ENCODE measurements around the gene NDFIP1. TPM values are rescaled to one million over a fixed set of nuclear protein-coding genes. Genes with fewer than 3 reads are reported as not detected.
A peak's percentile ranks its signal among the peaks of the same experiment; 100 is the strongest.

Gene NDFIP1
- total and polyA plus RNA-seq, 2 of the 4 experiments (the other 2 are of a cell fraction) = 7.7 to 15.4 TPM

- dilution Hi-C loops (cut with HindIII; ENCODE audit: low sequenced_read_pairs, unreplicated experiment) (no loop called here), in situ Hi-C loops (cut with MboI; ENCODE audit: low sequenced_read_pairs) (loop anchor here (25.0 kb wide), 1 partner anchor 424 kb away; the partner anchor contains the start of gene ARAP3), intact Hi-C loops (cut with micrococcal nuclease) (no loop called here)
- no peak overlapping the region for H2BK20ac ChIP-seq (ENCODE audit: low read depth, low read length)
- H3K9ac ChIP-seq (ENCODE audit: low read depth, low read length) = no peak overlapping the region
- H3K27ac ChIP-seq (ENCODE audit: insufficient read depth, low read length) = no peak overlapping the region
- H2BK120ac ChIP-seq (ENCODE audit: low read depth, low read length) = no peak overlapping the region
- H3K9me1 ChIP-seq (ENCODE audit: insufficient read depth, low read length) = peaks cover 4% of the 10 kb centered on the region
- H4K20me1 ChIP-seq (ENCODE audit: insufficient read depth, low read length) = peaks cover 56% of the 10 kb centered on the region
- H3K36me3 ChIP-seq (ENCODE audit: control insufficient read depth, insufficient read depth, low read length) = no peaks in the 10 kb centered on the region
- no CpG with 5 or more reads among the region's 6 CpGs for WGBS, 2 experiments (ENCODE audit: extremely low coverage in 2 of 2, insufficient read length in 1 of 2)
- no peak overlapping the region for H2BK15ac ChIP-seq (ENCODE audit: low read depth, low read length)
- H3K18ac ChIP-seq (ENCODE audit: low read depth, low read length) = no peak overlapping the region
- H3K27me3 ChIP-seq (ENCODE audit: control insufficient read depth, insufficient read depth, low read length) = no peaks in the 10 kb centered on the region
- DNase-seq (no peak), ATAC-seq (ENCODE audit: low read depth) (no peak)
- ChIA-PET CTCF (interaction anchor here (0.5 to 1.4 kb wide), 2 partner anchors 9 to 548 kb away, joined by 4 to 5 read pairs; no protein-coding TSS in a partner anchor), POLR2A (ENCODE audit: unreplicated experiment) (no interaction called here)
- H4K91ac ChIP-seq (ENCODE audit: insufficient read depth, low read depth, low read length) = no peak overlapping the region
- no peak overlapping the region for H3K4ac ChIP-seq (ENCODE audit: low read depth, low read length)
- peaks cover 20 to 46% of the 10 kb centered on the region in 2 experiments for H3K79me1 ChIP-seq (ENCODE audit: low read depth in 1 of 2, low read length in 2 of 2)
- H2AK9ac ChIP-seq (replicated peaks; ENCODE audit: low read depth, low read length, poor library complexity) = no peak overlapping the region
- H3K14ac ChIP-seq (replicated peaks; ENCODE audit: low read depth, low read length) = no peak overlapping the region
- H2AK5ac ChIP-seq (ENCODE audit: low read depth, low read length) = no peak overlapping the region
- H3K56ac ChIP-seq (ENCODE audit: extremely low read depth, insufficient read depth, low read length) = no peak overlapping the region
- no peak overlapping the region for H4K8ac ChIP-seq (ENCODE audit: low read depth in 2 of 2, low read length in 2 of 2)
- H3K23ac ChIP-seq (ENCODE audit: low read depth, low read length) = no peak overlapping the region; the same call in 1 of the 2 replicates
- no peak overlapping the region for H4K5ac ChIP-seq (ENCODE audit: low read depth, low read length)
- peak; percentile 95 for TF ChIP-seq MAFK (IDR thresholded peaks at IDR 0.05; ENCODE audit: low read depth, low read length)
- TF ChIP-seq MXI1 (IDR thresholded peaks at IDR 0.05; ENCODE audit: borderline replicate concordance, low read depth, low read length) = no peak
- TF ChIP-seq CEBPB (IDR thresholded peaks at IDR 0.05; ENCODE audit: low read depth, low read length) = no peak
- no TSS peak for BruUV-seq (replicated peaks)
- H2BK5ac ChIP-seq (ENCODE audit: low read depth, low read length, poor library complexity, severe bottlenecking) = no peak overlapping the region
- H2AFZ ChIP-seq (replicated peaks; ENCODE audit: low read length, poor library complexity) = no peak overlapping the region
- H3K9me3 ChIP-seq (ENCODE audit: control insufficient read depth, insufficient read depth, low read length) = no peaks in the 10 kb centered on the region
- no peak overlapping the region for H3K4me2 ChIP-seq (ENCODE audit: low read depth, low read length)
- no peak overlapping the region for H3K4me3 ChIP-seq (ENCODE audit: insufficient read depth, low read depth, low read length)
- peaks cover 4% of the 10 kb centered on the region for H3K4me1 ChIP-seq (ENCODE audit: control insufficient read depth, insufficient read depth, low read length)
Measured at GRCh38 chr5:142110988-142111687, 2.6 kb downstream of the NDFIP1 start.
